HG02610 (cell line): ENCODE results near the gene PROZ.
"Not testable (repeated sequence)": the region's sequence is repeated elsewhere in the genome, so short reads cannot be mapped to it uniquely, and the experiment has no call there.

Experiments used
- ATAC-seq: cut with Tn5 transposase; IDR thresholded peaks from one replicate; pipeline ENCODE4 v1.9.1; 2021; ENCODE audit warnings: mild to moderate bottlenecking, moderate library complexity; ENCODE audit not compliant: unreplicated experiment

PROZ gene

GRCh38 chr13:113153810-113154748, 4.4 kb upstream of the PROZ start:
- ATAC-seq: no peak

- ATAC-seq: no peak
Measured at GRCh38 chr13:113155201-113155600, 3.2 kb upstream of the PROZ start.

- no peak for ATAC-seq
Measured at GRCh38 chr13:113155982-113156655, 2.3 kb upstream of the PROZ start.

- ATAC-seq: no peak
Measured at GRCh38 chr13:113157206-113157928, 1.1 kb upstream of the PROZ start.

- no peak for ATAC-seq
Measured at GRCh38 chr13:113158946-113159345, 498 bp downstream of the PROZ start.

- no peak for ATAC-seq
Measured at GRCh38 chr13:113159701-113160100, 1.3 kb downstream of the PROZ start.

GRCh38 chr13:113160983-113161382, 2.5 kb downstream of the PROZ start:
- no peak for ATAC-seq

GRCh38 chr13:113161433-113161832, 3.0 kb downstream of the PROZ start:
- no peak for ATAC-seq

GRCh38 chr13:113161975-113162374, 3.5 kb downstream of the PROZ start:
- ATAC-seq: not testable (repeated sequence)

GRCh38 chr13:113162783-113163685, 4.6 kb downstream of the PROZ start:
- no peak for ATAC-seq

GRCh38 chr13:113164492-113164891, 6.0 kb downstream of the PROZ start:
- no peak for ATAC-seq

- no peak for ATAC-seq
Measured at GRCh38 chr13:113166266-113166665, 7.8 kb downstream of the PROZ start.

- no peak for ATAC-seq
Measured at GRCh38 chr13:113166681-113167080, 8.2 kb downstream of the PROZ start.

- no peak for ATAC-seq
Measured at GRCh38 chr13:113167155-113167554, 8.7 kb downstream of the PROZ start.

- no peak for ATAC-seq
Measured at GRCh38 chr13:113167575-113167974, 9.1 kb downstream of the PROZ start.

- ATAC-seq: no peak
Measured at GRCh38 chr13:113168211-113168610, 9.8 kb downstream of the PROZ start.

- no peak for ATAC-seq
Measured at GRCh38 chr13:113169277-113170272, 11.1 kb downstream of the PROZ start.

GRCh38 chr13:113170511-113170910, 12.1 kb downstream of the PROZ start:
- ATAC-seq: no peak
